Fibroblast of lung (primary cell): ENCODE measurements around the gene MACF1.

Experiments used
- EZH2 ChIP-seq: IDR thresholded peaks from 2 replicates; pipeline ENCODE4 v1.5.1; 2012; ENCODE audit warnings: low read length, control low read depth, mild to moderate bottlenecking; ENCODE audit errors: missing control alignments
- TF ChIP-seq, protein P1 (sequence below), 2 donors: IDR thresholded peaks in 1 of 2; conservative IDR thresholded peaks in 1 of 2; 1 replicate in 1 of 2; 2 replicates in 1 of 2; pipeline ENCODE4 v1.5.1; 2011 to 2012; ENCODE audit warnings: low read length in 2 of 2, control low read depth in 1 of 2, inconsistent platforms in 1 of 2, low read depth in 1 of 2, mild to moderate bottlenecking in 1 of 2

DNA sequence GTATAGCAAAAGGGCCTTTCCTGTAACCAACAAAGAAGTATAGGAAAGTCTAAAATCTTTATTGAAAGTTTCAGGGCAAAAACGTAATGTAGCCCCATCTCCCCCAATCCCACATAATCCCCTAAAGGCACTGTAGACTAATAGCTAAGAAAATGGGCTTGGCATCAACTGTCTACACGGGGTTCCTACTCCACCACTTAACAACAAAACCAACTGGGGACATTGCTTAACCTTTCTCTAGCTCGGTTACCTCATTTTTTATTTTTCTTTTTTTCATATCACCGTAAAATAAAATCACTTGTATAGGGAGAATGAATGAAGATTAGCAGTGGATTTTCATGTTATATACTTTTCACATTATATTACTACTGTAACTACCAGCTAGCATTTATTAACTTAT, 12.3 kb downstream of the MACF1 start:
- TF ChIP-seq, protein P1, sequence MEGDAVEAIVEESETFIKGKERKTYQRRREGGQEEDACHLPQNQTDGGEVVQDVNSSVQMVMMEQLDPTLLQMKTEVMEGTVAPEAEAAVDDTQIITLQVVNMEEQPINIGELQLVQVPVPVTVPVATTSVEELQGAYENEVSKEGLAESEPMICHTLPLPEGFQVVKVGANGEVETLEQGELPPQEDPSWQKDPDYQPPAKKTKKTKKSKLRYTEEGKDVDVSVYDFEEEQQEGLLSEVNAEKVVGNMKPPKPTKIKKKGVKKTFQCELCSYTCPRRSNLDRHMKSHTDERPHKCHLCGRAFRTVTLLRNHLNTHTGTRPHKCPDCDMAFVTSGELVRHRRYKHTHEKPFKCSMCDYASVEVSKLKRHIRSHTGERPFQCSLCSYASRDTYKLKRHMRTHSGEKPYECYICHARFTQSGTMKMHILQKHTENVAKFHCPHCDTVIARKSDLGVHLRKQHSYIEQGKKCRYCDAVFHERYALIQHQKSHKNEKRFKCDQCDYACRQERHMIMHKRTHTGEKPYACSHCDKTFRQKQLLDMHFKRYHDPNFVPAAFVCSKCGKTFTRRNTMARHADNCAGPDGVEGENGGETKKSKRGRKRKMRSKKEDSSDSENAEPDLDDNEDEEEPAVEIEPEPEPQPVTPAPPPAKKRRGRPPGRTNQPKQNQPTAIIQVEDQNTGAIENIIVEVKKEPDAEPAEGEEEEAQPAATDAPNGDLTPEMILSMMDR (conservative IDR thresholded peaks at IDR 0.05 in 1 of 2, IDR thresholded peaks at IDR 0.05 in 1 of 2; ENCODE audit: low read depth in 1 of 2, low read length in 2 of 2), result no peak
- no peak for TF ChIP-seq EZH2
